H1 (cell line): ENCODE measurements around the gene IKZF3. TPM values are rescaled to one million over a fixed set of nuclear protein-coding genes. Genes with fewer than 3 reads are reported as not detected.

Experiments used
- CTCF ChIA-PET: fragments of 300-600 bp; sonication (Branson Sonifier 250); formaldehyde crosslinking; loops from one replicate; lab custom pipeline; 2021; ENCODE audit not compliant: partially characterized antibody; lab: Charles Lee
- POLR2A ChIA-PET: fragments of 300-600 bp; sonication (Branson Sonifier 250); formaldehyde crosslinking; loops from one replicate; lab custom pipeline; 2021; ENCODE audit warnings: inconsistent platforms; ENCODE audit not compliant: partially characterized antibody; lab: Charles Lee
- DNase-seq, 2 experiments: peaks; one replicate each; pipeline versions ENCODE4 v3.0.0 to v3.0.0-alpha.2; 2010 to 2022; ENCODE audit warnings: low spot score in 2 of 2, low read depth in 1 of 2, mixed read lengths in 1 of 2
- FAIRE-seq: peaks from 2 replicates; lab custom pipeline; 2011; peaks lifted over from hg19 to GRCh38; lab: Jason Lieb, UNC
- H2AFZ ChIP-seq: 2 replicates; pipeline ENCODE4 v1.8.1; 2012; ENCODE audit warnings: low read length, inconsistent platforms
- H2AK5ac ChIP-seq: 2 replicates; pipeline ENCODE4 v1.6.1; 2013; ENCODE audit warnings: low read depth, low read length
- H2BK120ac ChIP-seq: replicated peaks from 2 replicates; pipeline ENCODE3; 2013; ENCODE audit warnings: low read depth, low read length, inconsistent platforms
- H2BK12ac ChIP-seq: 2 replicates; pipeline ENCODE4 v1.6.1; 2013; ENCODE audit warnings: low read depth, low read length
- H2BK15ac ChIP-seq: 2 replicates; pipeline ENCODE4 v1.6.1; 2013; ENCODE audit warnings: low read length
- H2BK20ac ChIP-seq: 2 replicates; pipeline ENCODE4 v1.6.1; 2013; ENCODE audit warnings: low read length
- H2BK5ac ChIP-seq: 2 replicates; pipeline ENCODE4 v1.6.1; 2013; ENCODE audit warnings: low read depth, low read length
- H3K14ac ChIP-seq: 2 replicates; pipeline ENCODE4 v1.6.1; 2013; ENCODE audit warnings: inconsistent platforms; ENCODE audit not compliant: insufficient read length
- H3K18ac ChIP-seq: 2 replicates; pipeline ENCODE4 v1.6.1; 2013; ENCODE audit warnings: low read length; ENCODE audit errors: extremely low read depth
- H3K23ac ChIP-seq: 2 replicates; pipeline ENCODE4 v1.6.1; 2013; ENCODE audit warnings: inconsistent platforms; ENCODE audit not compliant: insufficient read length
- H3K23me2 ChIP-seq: 2 replicates; pipeline ENCODE4 v1.6.1; 2013; ENCODE audit warnings: low read depth, low read length
- H3K27ac ChIP-seq: 2 replicates; pipeline ENCODE4 v1.6.1; 2011; ENCODE audit warnings: low read depth, low read length, inconsistent platforms
- H3K27me3 ChIP-seq, 4 experiments: replicated peaks in 1 of 4; 1 replicate in 1 of 4; 2 replicates in 3 of 4; pipeline versions ENCODE4 v1.6.1 to v1.8.1; 2011 to 2013; ENCODE audit warnings: low read length in 3 of 4, mild to moderate bottlenecking in 3 of 4, inconsistent platforms in 2 of 4, mixed read lengths in 2 of 4, moderate library complexity in 1 of 4; ENCODE audit not compliant: control insufficient read depth in 3 of 4, insufficient read depth in 3 of 4; ENCODE audit errors: extremely low read depth in 1 of 4
- H3K36me3 ChIP-seq, 4 experiments: 2 replicates each; pipeline versions ENCODE4 v1.6.1 to v1.8.1; 2011 to 2013; ENCODE audit warnings: mild to moderate bottlenecking in 4 of 4, low read length in 3 of 4, moderate library complexity in 2 of 4, control low read depth in 1 of 4, inconsistent platforms in 1 of 4; ENCODE audit not compliant: insufficient read depth in 4 of 4, control insufficient read depth in 2 of 4
- H3K4ac ChIP-seq: replicated peaks from 2 replicates; pipeline ENCODE3; 2013; ENCODE audit warnings: low read length, low read depth, mixed read lengths, inconsistent platforms; ENCODE audit not compliant: insufficient read length
- H3K4me1 ChIP-seq, 4 experiments: replicated peaks in 1 of 4; 1 replicate in 1 of 4; 2 replicates in 3 of 4; pipeline versions ENCODE4 v1.6.1 to v1.8.1; 2011 to 2013; ENCODE audit warnings: low read length in 3 of 4, inconsistent platforms in 2 of 4, mixed read lengths in 1 of 4; ENCODE audit not compliant: insufficient read depth in 4 of 4, control insufficient read depth in 3 of 4
- H3K4me2 ChIP-seq, 2 experiments: 2 replicates each; pipeline versions ENCODE4 v1.6.1 to v1.8.1; 2011 to 2013; ENCODE audit warnings: low read depth in 2 of 2, low read length in 2 of 2, control low read depth in 1 of 2, inconsistent platforms in 1 of 2, mild to moderate bottlenecking in 1 of 2; ENCODE audit not compliant: insufficient read depth in 1 of 2
- H3K4me3 ChIP-seq, 4 experiments: fragments of 200-600, 300-600 bp in 1 of 4; sonication (generic), shearing (Covaris generic), sonication (Bioruptor Twin) in 1 of 4; 2 replicates each; pipeline versions ENCODE4 v1.5.1 to v1.8.1; 2011 to 2016; ENCODE audit warnings: low read length in 4 of 4, low read depth in 3 of 4, control low read depth in 2 of 4, inconsistent platforms in 2 of 4, mild to moderate bottlenecking in 2 of 4, mixed read lengths in 1 of 4, moderate library complexity in 1 of 4; ENCODE audit not compliant: insufficient read depth in 2 of 4; ENCODE audit errors: extremely low read depth in 1 of 4
- H3K56ac ChIP-seq: replicated peaks from 2 replicates; pipeline ENCODE3; 2013; ENCODE audit warnings: low read depth, mild to moderate bottlenecking, mixed read lengths, low read length, inconsistent platforms; ENCODE audit not compliant: insufficient read length
- H3K79me1 ChIP-seq: 2 replicates; pipeline ENCODE4 v1.6.1; 2013; ENCODE audit warnings: low read depth, low read length, control low read depth
- H3K79me2 ChIP-seq, 2 experiments: 2 replicates each; pipeline versions ENCODE4 v1.6.1 to v1.8.1; 2012 to 2013; ENCODE audit warnings: low read length in 2 of 2, mild to moderate bottlenecking in 2 of 2, inconsistent platforms in 1 of 2; ENCODE audit not compliant: insufficient read depth in 2 of 2, control insufficient read depth in 1 of 2
- H3K9ac ChIP-seq, 4 experiments: replicated peaks in 1 of 4; 1 replicate in 1 of 4; 2 replicates in 3 of 4; pipeline versions ENCODE4 v1.6.1 to v1.8.1; 2011 to 2013; ENCODE audit warnings: low read depth in 3 of 4, low read length in 3 of 4, control low read depth in 2 of 4, mild to moderate bottlenecking in 2 of 4, moderate library complexity in 2 of 4, inconsistent platforms in 1 of 4; ENCODE audit errors: extremely low read depth in 1 of 4
- H3K9me3 ChIP-seq, 2 experiments: 2 replicates each; pipeline versions ENCODE4 v1.6.1 to v1.8.1; 2012 to 2013; ENCODE audit warnings: mild to moderate bottlenecking in 2 of 2, moderate library complexity in 2 of 2, control low read depth in 1 of 2, inconsistent platforms in 1 of 2, low read depth in 1 of 2, low read length in 1 of 2, mixed read lengths in 1 of 2; ENCODE audit not compliant: insufficient read depth in 2 of 2
- H4K20me1 ChIP-seq, 2 experiments: replicated peaks in 1 of 2; 2 replicates each; pipeline versions ENCODE3 to v1.8.1; 2011 to 2013; ENCODE audit warnings: inconsistent platforms in 2 of 2, low read length in 2 of 2, mild to moderate bottlenecking in 1 of 2; ENCODE audit not compliant: insufficient read depth in 2 of 2, control insufficient read depth in 1 of 2
- H4K5ac ChIP-seq: 2 replicates; pipeline ENCODE4 v1.6.1; 2013; ENCODE audit warnings: low read length, low read depth, mixed read lengths, inconsistent platforms; ENCODE audit not compliant: insufficient read length
- H4K8ac ChIP-seq: 2 replicates; pipeline ENCODE4 v1.8.0; 2013; ENCODE audit warnings: mild to moderate bottlenecking, moderate library complexity, low read length, inconsistent platforms; ENCODE audit not compliant: insufficient read depth; ENCODE audit errors: extremely low read depth
- H4K91ac ChIP-seq: replicated peaks from 2 replicates; pipeline ENCODE3; 2013; ENCODE audit warnings: low read length, mixed read lengths, inconsistent platforms; ENCODE audit not compliant: insufficient read length
- EGR1 ChIP-seq: IDR thresholded peaks from 2 replicates; pipeline ENCODE4 v1.6.1; 2011; ENCODE audit warnings: low read depth, low read length, borderline replicate concordance
- NANOG ChIP-seq: IDR thresholded peaks from 2 replicates; pipeline ENCODE4 v1.6.1; 2011; ENCODE audit warnings: low read length, low read depth, mild to moderate bottlenecking, inconsistent platforms; ENCODE audit not compliant: insufficient read depth, poor library complexity, severe bottlenecking
- RBBP5 ChIP-seq: IDR thresholded peaks from 2 replicates; pipeline ENCODE4 v1.7.1; 2012; ENCODE audit warnings: low read depth, mild to moderate bottlenecking, inconsistent platforms, low read length, moderate library complexity, borderline replicate concordance
- RFX5 ChIP-seq: IDR thresholded peaks from 2 replicates; pipeline ENCODE4 v1.6.1; 2011; ENCODE audit warnings: low read depth, low read length, improper control_type of control experiment, borderline replicate concordance
- RNF2 ChIP-seq: fragments of 200-900, 300-1000 bp; sonication (generic); IDR thresholded peaks from 2 replicates; pipeline ENCODE4 v1.7.1; 2016; ENCODE audit warnings: borderline replicate concordance, low read depth, mild to moderate bottlenecking, antibody characterized with exemption, low read length; ENCODE audit not compliant: poor library complexity, severe bottlenecking; ENCODE audit errors: missing control alignments
- RXRA ChIP-seq: IDR thresholded peaks from 2 replicates; pipeline ENCODE4 v1.6.1; 2011; ENCODE audit warnings: low read depth, mild to moderate bottlenecking, low read length, moderate library complexity; ENCODE audit not compliant: insufficient read depth
- SRF ChIP-seq: IDR thresholded peaks from 2 replicates; pipeline ENCODE4 v1.6.1; 2011; ENCODE audit warnings: mild to moderate bottlenecking, low read depth, low read length, moderate library complexity
- WGBS, 2 experiments: shearing (Covaris generic) in 1 of 2; methylation state at CpG; one replicate each; pipeline versions ENCODE4 v1.1.6 to v1.1.7; 2013 to 2015; ENCODE audit warnings: low lambda C conversion rate in 2 of 2, mixed read lengths in 2 of 2, inconsistent platforms in 1 of 2, low coverage in 1 of 2, missing lambda C conversion rate in 1 of 2; ENCODE audit not compliant: insufficient replicate concordance in 2 of 2, insufficient coverage in 1 of 2, insufficient read length in 1 of 2; ENCODE audit errors: extremely low coverage in 1 of 2, missing lambda C conversion rate in 1 of 2; 5-methylcytosine and 5-hydroxymethylcytosine counted together
- polyA plus RNA-seq, 7 experiments: library from polyadenylated mRNA; depleted of rRNA in 3 of 7; stranded (reverse) in 5 of 7; unstranded in 2 of 7; fragments of >200 nt in 5 of 7; fragments of 200-250 nt in 2 of 7; gene quantifications; 1 replicate in 5 of 7; 2 replicates in 1 of 7; 4 replicates in 1 of 7; pipeline versions ENCODE4 v1.2.1 to v1.2.3, GENCODE V29; 2011 to 2013; ENCODE audit warnings: missing spikeins in 2 of 7, mixed read lengths in 2 of 7
- total RNA-seq: library from RNA; stranded (reverse); fragmentation: NEBNext Ultra II Directional; extraction: Animal tissue kit (Norgen Biotek cat#: 25700); gene quantifications from 2 replicates; pipeline ENCODE4 v1.2.1, GENCODE V29; 2021
- TF ChIP-seq, protein P1 (sequence below), 3 experiments: IDR thresholded peaks; 1 replicate in 2 of 3; 2 replicates in 1 of 3; pipeline versions ENCODE4 v1.5.1 to v1.6.1; 2011; ENCODE audit warnings: low read length in 3 of 3, mild to moderate bottlenecking in 3 of 3, inconsistent platforms in 2 of 3, low read depth in 1 of 3, moderate library complexity in 1 of 3; ENCODE audit not compliant: insufficient read depth in 1 of 3; ENCODE audit errors: control extremely low read depth in 1 of 3
- TF ChIP-seq, protein P2 (sequence below): IDR thresholded peaks from 2 replicates; pipeline ENCODE4 v1.6.1; 2011; ENCODE audit warnings: low read length, improper control_type of control experiment

IKZF3 gene
- total and polyA plus RNA-seq, 2 of the 8 experiments (the other 6 are each of a cell fraction or from before 2014, with no cell fraction given): 0.23 to 0.56 TPM

DNA sequence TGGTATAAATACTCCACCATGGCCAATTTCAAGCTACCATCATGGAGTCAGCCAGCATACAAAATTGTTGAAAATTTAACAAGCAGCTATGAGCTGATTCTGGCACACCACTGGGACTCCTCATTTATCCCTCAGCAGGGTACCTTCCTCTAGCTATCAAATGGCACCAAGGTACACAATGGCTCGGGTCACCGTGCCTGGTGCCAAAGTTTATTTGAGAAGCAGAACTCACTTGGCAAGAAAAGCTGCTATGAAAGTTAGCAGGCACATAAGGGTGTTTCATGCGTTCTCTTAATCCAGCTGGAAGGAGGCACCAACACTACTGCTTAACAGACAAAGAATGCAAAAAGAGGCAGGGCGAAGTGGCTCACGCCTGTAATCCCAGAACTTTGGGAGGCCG, 51.6 kb downstream of the IKZF3 start:
- H3K27me3 ChIP-seq: no peaks in the 10 kb centered on the region
- H3K4me1 ChIP-seq: peaks cover 0 to 5% (median 1%) of the 10 kb centered on the region in 4 experiments; a peak in 2 of 7 replicates
- peak overlapping the region; percentile 88; the same call in 1 of the 2 replicates for H2AFZ ChIP-seq
- no peak for DNase-seq
- no peak overlapping the region for H3K14ac ChIP-seq
- H3K79me2 ChIP-seq: no peaks in the 10 kb centered on the region
- no peak overlapping the region for H3K23ac ChIP-seq
- no peak overlapping the region for H2BK12ac ChIP-seq
- H4K20me1 ChIP-seq: no peaks in the 10 kb centered on the region
- no peak overlapping the region for H3K56ac ChIP-seq
- no peaks in the 10 kb centered on the region for H3K9me3 ChIP-seq
- CTCF ChIA-PET: interaction anchor here (0.6 to 1.8 kb wide), 3 partner anchors 31 to 83 kb away, joined by 3 to 5 read pairs (median 4); partner anchors contain the start of gene MIEN1
- H3K23me2 ChIP-seq: no peaks in the 10 kb centered on the region; the same call in 1 of the 2 replicates
- H3K79me1 ChIP-seq: no peaks in the 10 kb centered on the region
- no peak overlapping the region for H4K91ac ChIP-seq
- no peak overlapping the region for H2BK15ac ChIP-seq
- no peak overlapping the region for H2BK120ac ChIP-seq
- H4K8ac ChIP-seq: no peak overlapping the region
- no peak overlapping the region for H2BK20ac ChIP-seq
- no peak overlapping the region for H3K27ac ChIP-seq
- H3K18ac ChIP-seq: no peak overlapping the region
- H3K4me3 ChIP-seq: no peak overlapping the region
- no peak overlapping the region for H3K4ac ChIP-seq
- H3K9ac ChIP-seq: no peak overlapping the region
- H3K36me3 ChIP-seq: no peaks in the 10 kb centered on the region
- POLR2A ChIA-PET: no interaction called here
- no peak overlapping the region for H2AK5ac ChIP-seq
- H3K4me2 ChIP-seq: no peak overlapping the region
- FAIRE-seq: peak; percentile 87
- H4K5ac ChIP-seq: no peak overlapping the region
- H2BK5ac ChIP-seq: no peak overlapping the region
- WGBS, 2 experiments: 80% methylated on average over 6 of the region's 6 CpGs; no CpG with 5 or more reads in 1 of the 2 experiments
- TF ChIP-seq NANOG (no peak), RBBP5 (no peak), SRF (no peak), RFX5 (no peak), RXRA (no peak), RNF2 (no peak), EGR1 (no peak)
- TF ChIP-seq, protein P1, sequence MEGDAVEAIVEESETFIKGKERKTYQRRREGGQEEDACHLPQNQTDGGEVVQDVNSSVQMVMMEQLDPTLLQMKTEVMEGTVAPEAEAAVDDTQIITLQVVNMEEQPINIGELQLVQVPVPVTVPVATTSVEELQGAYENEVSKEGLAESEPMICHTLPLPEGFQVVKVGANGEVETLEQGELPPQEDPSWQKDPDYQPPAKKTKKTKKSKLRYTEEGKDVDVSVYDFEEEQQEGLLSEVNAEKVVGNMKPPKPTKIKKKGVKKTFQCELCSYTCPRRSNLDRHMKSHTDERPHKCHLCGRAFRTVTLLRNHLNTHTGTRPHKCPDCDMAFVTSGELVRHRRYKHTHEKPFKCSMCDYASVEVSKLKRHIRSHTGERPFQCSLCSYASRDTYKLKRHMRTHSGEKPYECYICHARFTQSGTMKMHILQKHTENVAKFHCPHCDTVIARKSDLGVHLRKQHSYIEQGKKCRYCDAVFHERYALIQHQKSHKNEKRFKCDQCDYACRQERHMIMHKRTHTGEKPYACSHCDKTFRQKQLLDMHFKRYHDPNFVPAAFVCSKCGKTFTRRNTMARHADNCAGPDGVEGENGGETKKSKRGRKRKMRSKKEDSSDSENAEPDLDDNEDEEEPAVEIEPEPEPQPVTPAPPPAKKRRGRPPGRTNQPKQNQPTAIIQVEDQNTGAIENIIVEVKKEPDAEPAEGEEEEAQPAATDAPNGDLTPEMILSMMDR (IDR thresholded peaks at IDR 0.05; ENCODE audit: control extremely low read depth in 1 of 3, insufficient read depth in 1 of 3, low read depth in 1 of 3, low read length in 3 of 3): no peak
- TF ChIP-seq, protein P2, sequence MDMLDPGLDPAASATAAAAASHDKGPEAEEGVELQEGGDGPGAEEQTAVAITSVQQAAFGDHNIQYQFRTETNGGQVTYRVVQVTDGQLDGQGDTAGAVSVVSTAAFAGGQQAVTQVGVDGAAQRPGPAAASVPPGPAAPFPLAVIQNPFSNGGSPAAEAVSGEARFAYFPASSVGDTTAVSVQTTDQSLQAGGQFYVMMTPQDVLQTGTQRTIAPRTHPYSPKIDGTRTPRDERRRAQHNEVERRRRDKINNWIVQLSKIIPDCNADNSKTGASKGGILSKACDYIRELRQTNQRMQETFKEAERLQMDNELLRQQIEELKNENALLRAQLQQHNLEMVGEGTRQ: no peak
